AG09309 (cell line): Measurements from ENCODE around the gene GNB2.
"Not testable (repeated sequence)": the region's sequence is repeated elsewhere in the genome, so short reads cannot be mapped to it uniquely, and the experiment has no call there.

Experiments
- DNase-seq: peaks from one replicate; pipeline ENCODE4 v3.0.0-alpha.2; 2010; ENCODE audit warnings: low read depth
- H3K4me3 ChIP-seq: 2 replicates; pipeline ENCODE4 v1.5.1; 2011; ENCODE audit warnings: mild to moderate bottlenecking, low read depth, low read length, moderate library complexity; ENCODE audit not compliant: control insufficient read depth
- TF ChIP-seq, protein P1 (sequence below): IDR thresholded peaks from 2 replicates; pipeline ENCODE4 v1.5.1; 2011; ENCODE audit warnings: mild to moderate bottlenecking, low read depth, low read length, inconsistent platforms; ENCODE audit not compliant: insufficient read depth, control insufficient read depth; ENCODE audit errors: missing control alignments

Gene GNB2

DNA sequence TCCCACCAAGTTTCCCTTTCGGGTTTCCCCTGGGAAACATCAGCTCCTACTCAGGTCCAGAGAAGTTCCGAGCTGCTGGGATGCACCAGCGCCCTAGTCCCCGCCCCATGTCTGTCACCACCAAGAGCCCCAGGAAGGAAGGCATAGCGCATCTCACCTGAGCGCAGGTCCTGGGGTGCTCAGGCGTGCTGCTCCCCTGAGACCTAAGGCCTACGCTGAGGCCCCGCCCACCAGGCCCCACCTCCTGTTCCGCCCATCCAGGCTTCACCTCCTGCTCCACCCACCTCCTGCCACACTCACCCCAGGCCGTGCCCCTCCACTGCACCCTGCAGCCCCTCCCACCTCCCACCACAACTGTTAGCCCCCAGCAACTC is 31.0 kb upstream of the GNB2 start:
- H3K4me3 ChIP-seq = no peak overlapping the region
- no peak for DNase-seq
- TF ChIP-seq, protein P1, sequence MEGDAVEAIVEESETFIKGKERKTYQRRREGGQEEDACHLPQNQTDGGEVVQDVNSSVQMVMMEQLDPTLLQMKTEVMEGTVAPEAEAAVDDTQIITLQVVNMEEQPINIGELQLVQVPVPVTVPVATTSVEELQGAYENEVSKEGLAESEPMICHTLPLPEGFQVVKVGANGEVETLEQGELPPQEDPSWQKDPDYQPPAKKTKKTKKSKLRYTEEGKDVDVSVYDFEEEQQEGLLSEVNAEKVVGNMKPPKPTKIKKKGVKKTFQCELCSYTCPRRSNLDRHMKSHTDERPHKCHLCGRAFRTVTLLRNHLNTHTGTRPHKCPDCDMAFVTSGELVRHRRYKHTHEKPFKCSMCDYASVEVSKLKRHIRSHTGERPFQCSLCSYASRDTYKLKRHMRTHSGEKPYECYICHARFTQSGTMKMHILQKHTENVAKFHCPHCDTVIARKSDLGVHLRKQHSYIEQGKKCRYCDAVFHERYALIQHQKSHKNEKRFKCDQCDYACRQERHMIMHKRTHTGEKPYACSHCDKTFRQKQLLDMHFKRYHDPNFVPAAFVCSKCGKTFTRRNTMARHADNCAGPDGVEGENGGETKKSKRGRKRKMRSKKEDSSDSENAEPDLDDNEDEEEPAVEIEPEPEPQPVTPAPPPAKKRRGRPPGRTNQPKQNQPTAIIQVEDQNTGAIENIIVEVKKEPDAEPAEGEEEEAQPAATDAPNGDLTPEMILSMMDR = no peak

DNA sequence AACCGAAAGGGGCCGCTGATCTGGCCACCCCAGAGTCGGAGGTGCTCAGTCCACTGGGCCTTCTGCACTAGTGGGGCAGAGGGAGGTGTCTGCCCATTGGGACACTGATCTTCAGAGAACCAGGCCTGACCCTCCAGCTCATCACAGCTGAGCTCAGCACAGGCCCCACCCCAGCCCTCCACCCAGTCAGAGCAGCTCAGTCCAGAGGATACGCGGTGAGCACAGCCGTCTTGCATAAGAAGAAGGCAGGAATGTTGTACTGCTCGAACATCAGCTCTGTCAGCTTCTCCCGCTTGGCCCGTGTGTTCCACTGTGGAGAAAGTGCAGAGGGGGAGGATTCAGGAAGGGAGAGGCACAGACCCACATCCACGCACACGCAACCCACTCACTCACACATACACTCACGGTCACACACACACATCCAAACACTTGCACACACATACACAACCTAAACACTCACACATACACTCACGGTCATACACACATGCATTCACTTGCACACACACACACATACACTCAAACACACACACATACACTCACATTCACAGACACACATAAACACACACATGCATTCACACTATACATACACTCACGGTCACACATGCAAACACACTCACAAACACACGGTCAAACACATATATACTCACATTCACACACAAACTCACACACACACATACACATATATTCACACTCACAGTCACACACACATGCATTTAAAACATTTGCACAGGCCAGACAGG is 23.5 kb upstream of the GNB2 start:
- H3K4me3 ChIP-seq = no peak overlapping the region
- TF ChIP-seq, protein P1 = no peak
- DNase-seq = no peak

GRCh38 chr7:100654908-100655831 is 18.4 kb upstream of the GNB2 start:
- DNase-seq = no peak
- TF ChIP-seq, protein P1 = no peak
- no peak overlapping the region for H3K4me3 ChIP-seq

DNA sequence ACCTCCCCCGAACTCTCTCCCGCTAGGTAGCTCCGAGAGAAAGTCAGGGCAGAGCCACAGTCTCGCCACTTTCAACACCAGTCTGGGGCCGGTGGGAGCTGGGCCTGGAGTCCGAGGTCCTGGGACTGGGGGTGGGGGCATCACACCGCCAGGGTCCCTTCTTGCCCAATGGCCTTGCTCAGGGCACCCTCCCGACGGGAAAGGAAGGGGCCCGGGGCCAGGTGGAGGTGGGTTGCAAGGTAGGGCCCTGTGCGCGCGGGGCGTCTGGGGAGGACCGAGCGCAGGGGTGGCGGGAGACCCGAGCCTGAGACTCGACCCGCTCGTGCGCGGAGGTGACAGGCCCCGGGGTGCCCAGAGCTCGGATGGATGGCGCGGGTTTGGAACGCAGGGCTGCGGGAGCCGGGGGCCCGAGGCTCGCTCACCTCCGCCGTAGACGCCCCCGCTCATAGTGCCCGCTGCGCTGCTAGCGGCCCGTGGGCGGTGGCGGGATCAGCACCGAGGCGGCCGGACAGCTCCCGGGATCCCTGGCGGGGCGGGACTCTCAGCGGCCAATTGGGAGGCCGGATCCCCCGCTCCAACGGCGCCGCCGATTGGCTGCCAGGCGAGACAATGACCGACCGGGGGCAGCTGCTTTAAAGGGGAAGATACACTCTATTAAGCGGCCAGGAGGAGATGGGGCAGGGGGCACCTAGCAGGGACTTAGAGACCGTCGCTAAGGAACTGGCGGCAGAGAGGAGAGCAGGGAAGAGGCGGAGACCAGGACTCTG is 17.4 kb upstream of the GNB2 start, which contains the start of gene ACTL6B:
TSS of gene ACTL6B (minus strand) at position 541 of the 767 bp plus-strand sequence. CDS start at position 447, 94 bp downstream.
- H3K4me3 ChIP-seq = no peak within 1 kb of the TSS
- DNase-seq = no peak

DNA sequence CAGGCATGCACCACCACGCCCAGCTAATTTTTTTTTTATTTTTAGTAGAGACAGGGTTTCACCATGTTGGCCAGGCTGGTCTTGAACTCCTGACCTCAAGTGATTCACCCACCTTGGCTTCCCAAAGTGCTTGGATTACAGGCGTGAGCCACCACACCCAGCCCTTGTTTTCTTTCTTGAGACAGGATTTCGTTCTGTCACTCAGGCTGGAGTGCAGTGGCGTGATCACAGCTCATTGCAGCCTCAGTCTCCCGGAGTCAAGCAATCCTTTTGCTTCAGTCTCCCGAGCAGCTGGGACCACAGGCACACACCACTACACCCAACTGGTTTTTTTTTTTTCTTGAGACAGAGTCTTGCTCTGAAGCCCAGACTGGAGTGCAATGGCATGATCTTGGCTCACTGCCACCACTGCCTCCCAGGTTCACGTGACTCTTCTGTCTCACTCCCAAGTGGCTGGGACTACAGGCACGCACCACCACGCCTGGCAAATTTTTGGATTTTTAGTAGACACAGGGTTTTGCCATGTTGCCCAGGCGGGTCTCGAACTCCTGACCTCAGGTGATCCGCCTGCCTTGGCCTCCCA is 11.3 kb upstream of the GNB2 start:
- DNase-seq, H3K4me3 ChIP-seq: not testable (repeated sequence)

More for the DNA sequence above, 17.4 kb upstream of the GNB2 start, which contains the start of gene ACTL6B:
- TF ChIP-seq, protein P1 = no peak

GRCh38 chr7:100665168-100665726 is 8.3 kb upstream of the GNB2 start:
- TF ChIP-seq, protein P1 = no peak
- H3K4me3 ChIP-seq = no peak overlapping the region
- DNase-seq = no peak
